HG03558 (cell line): ENCODE measurements around the gene TPPP.

Experiments
- ATAC-seq: cut with Tn5 transposase; IDR thresholded peaks from one replicate; pipeline ENCODE4 v1.9.1; 2021; ENCODE audit warnings: moderate number of reproducible peaks; ENCODE audit not compliant: unreplicated experiment; ENCODE audit errors: extremely low read depth

The TPPP gene

DNA sequence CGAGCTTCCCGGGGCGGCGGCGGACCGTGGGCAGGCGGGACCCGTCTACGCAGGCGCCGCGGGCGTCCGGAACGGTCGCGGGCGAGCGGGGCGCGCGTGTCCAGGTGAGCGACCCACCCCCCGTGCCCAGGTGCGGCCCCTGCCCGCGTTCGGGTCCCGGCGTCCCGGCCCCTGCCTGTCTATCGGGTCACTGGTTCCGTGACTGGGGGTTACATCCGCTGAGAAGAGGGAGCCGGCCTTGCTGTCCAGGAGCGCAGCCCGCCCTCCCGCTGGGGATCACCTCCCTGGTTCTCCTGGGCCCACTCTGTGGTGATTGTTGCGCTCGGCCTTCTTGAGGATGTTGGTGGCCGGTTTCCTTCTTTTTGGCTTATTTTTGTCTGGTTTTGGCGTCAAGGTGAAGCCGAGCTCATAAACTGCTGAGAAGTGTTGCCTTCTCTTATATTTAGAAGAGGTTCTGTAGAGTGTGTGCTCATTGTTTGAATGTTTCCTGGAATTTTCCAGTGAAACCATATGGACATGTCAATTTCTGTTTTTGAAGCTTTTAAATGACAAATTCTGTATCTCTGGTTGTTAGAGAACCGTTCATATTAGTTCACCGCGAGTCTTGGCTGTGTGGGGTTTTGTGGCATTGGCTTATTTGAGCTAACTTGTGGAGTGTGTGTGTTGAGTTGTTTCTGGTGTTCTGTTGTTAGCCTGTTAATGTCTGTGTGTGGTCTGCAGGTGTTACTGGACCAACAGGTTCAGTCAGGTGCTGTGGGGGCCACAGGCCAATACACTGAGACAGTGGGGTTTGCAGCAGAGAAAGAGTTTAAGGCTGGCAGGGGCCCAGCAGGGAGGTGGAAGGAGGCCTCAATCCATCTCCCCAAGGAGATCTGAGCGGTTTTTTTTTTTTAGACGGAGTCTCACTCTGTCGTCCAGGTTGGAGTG, 80.4 kb downstream of the TPPP start:
- ATAC-seq = no peak

DNA sequence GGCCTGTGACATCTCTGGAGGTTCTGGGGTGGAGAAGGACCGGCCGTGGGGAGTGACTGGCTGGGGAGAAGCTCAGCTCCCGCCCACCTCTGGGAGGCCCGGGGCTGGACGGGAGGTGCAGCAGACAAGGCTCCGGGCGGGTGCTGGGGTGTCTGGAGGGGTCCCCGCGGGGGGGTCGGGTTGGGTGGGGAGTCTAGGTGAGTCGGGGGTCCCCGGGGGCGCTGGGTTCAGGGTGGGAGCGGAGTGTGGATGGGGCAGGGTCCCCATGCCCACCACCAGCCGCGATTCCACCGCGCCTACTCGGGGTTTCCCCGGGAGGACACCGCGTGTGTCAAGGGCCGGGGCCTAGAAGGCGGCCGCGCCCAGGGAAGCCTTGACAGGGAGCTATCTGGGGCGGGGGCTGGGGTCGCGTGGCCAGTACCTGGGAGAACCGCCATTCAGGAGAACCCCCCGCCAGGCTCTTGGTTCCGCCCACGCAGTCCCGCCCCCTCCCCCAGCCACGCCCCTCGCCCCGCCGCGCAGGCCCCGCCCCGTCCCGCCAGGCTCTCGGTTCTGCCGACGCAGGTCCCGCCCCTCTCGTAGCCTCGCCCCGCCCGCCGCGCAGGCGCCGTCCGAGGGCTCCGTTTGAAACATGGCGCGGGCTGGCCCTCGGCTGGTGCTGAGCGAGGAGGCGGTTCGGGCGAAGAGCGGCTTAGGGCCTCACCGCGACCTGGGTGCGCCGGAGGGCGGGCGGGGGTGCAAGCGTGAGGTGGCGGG, 81.2 kb downstream of the TPPP start, which contains the start of gene CEP72:
Gene CEP72 (plus strand): TSS at position 610 of the 756 bp plus-strand sequence. CDS start 22 bp downstream, at position 632.
- no peak for ATAC-seq

DNA sequence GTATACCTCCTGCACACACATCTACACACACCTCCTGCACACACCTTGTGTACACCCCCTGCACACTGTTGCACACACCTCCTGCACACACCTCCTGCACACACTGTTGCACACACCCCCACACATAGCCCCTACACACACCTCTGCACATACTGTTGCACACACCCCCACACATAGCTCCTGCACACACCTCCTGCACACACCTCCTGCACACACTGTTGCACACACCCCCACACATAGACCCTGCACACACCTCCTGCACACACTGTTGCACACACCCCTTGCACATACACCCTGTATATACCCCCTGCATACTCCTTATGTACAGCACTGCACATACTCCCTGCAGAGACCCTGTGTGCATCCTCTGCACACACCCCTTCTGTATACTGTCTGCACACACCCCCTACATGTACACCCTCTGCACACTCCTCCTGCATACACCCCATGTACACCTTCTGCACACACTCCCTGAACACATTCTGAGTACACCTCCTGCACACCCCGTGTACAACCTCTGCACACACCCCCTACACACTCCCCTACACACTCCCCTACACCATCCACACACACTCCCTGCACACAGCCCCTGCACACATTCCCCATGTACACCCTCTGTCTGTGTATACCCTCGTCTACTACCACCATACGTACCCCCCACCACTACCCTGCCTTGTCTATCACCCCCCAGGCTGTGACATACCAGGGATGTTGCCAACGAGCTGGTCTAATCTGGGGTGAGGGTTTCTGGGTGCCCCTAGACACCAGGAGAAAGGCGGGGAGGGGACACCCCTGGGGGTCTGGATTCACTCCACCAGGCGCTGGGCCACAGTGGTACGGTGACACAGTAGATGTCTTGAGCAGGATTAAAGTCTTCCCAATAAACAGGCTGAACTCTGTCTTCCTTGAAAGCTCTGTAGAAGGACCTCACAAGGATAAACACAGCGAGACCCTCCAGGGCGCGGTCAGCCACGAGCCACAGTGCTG, 82.1 kb downstream of the TPPP start:
- ATAC-seq = no peak

DNA sequence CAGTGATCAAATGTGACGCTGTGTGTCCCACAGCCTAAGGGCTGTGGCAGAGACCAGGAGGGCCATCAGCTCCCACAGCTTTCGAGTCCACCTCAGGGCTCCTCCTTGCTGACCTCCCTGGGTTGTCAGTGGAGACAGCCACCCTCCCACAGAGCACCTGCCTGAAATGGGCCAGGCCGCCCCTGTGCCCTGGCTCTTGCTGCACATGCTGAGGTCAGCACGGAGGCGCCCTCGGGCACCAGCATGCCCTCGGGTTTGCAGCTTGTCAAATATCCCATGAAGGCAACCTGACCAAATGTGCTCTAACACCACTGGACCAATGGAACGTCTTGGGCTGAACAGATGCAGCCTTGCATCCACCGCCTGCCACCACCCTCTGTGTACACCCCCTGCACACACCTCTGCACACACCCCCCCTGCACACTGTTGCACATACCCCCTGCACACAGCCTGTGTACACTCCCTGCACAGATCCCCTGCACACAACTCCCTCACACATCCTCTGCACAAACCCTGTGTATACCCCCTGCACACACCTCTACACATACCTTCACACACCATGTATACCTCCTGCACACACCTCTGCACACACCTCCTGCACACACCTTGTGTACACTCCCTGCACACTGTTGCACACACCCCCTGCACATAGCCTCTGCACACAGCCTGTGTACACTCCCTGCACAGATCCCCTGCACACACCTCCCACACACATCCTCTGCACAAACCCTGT, 83.0 kb downstream of the TPPP start:
- ATAC-seq = no peak
